ENCODE data around the gene MYCBP2.

The MYCBP2 gene

DNA sequence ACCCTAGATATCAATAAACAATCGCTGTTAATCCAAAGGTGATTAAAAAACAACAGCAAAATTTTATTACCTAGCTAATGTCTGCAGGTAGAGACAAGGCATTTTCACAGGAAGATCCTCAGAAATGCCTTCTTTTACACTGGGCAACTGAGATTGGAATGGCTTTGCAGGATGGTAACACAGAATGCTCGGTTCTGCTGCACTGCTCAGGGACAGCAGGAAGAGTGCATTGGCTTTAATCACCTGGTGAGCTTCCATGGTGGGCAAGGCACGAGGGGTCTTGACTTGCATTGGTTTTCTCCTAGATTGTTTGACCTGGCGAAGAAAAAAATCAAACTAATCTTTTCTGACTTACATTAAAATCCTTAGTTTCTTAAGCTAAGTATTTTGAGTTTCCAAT, 231.6 kb downstream of the MYCBP2 start:
- no peak for DNase-seq (ENCODE audit: low read depth)

DNA sequence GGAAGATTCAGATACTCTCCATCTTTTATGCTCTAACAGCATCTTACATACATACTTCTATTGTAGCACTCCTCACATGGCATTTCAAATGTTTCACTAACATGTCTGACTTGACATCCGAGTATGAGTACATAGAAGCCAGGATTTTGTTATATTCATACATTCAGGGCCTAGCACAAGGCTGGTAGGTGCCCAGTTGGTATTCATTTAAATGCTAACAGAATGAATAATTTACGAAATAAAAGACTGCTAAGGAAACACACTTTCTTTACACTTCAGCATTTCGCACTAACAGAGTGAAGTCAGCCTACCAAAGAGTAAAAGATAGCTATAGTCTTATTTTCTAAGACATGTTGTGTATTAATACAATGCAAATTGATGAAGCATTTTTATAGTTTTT, 232.1 kb downstream of the MYCBP2 start:
- DNase-seq (ENCODE audit: low read depth): no peak

DNA sequence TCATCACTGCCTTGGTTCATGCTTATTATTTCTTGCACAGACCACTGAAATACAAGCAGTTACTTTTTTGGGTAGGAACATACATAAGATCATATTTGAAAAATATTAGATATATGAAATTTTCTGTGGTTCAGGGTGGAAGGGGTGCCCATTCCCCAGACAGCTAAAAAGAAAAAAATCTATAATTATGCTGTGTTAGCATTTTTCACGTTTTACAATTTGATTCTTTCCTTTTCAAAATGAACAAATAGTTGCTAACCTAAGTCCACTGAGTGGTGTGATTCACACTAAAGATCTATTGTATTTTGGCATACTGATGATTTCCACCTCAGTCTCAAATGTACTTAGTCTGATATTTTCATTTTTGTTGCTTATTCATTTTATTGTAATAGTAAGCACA, 233.2 kb downstream of the MYCBP2 start:
- DNase-seq (ENCODE audit: low read depth): no peak

DNA sequence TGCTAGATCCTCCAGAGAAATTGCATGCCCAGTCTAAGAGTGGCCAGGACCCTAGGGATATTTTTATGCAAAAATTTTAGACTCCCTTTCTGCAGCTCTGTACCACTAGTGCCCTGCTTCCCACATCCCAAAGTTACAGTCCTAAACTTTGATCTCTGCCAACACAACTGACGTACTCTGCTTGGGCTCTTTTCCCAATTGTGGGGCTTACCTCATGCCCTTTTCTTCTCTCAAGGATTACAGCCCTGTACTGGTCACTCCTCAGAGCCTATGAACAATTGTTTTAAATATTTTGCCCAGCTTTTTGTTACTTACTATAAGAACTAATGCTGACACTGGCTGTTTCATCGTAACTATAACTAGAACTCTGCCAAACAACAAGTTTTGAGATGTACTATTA, 242.1 kb downstream of the MYCBP2 start:
- no peak for DNase-seq (ENCODE audit: low read depth)

DNA sequence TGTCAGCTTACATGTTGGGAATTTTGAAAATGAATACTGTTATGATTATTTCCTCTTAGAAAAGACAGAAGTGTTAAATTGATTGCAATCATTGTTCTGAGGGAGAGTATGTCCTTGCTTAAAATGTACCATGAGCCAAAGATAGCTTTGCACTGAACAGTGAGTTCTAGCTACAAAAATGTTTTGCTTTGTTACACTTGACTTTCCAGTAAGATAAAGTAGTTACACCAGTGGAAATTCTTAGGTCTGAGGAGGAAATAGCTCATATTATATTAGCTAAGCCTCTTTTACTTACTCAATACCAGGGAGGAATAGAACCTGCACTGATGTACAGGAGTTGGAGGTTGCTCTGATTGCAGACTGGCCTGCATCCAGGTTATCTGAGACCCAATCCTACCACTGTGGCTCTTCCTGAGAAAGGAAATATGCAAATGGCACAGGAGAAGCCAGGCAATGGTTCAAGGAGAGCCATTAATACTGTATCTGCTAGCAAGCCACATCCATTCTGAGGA, 246.9 kb downstream of the MYCBP2 start:
- no peak for DNase-seq (ENCODE audit: low read depth)

DNA sequence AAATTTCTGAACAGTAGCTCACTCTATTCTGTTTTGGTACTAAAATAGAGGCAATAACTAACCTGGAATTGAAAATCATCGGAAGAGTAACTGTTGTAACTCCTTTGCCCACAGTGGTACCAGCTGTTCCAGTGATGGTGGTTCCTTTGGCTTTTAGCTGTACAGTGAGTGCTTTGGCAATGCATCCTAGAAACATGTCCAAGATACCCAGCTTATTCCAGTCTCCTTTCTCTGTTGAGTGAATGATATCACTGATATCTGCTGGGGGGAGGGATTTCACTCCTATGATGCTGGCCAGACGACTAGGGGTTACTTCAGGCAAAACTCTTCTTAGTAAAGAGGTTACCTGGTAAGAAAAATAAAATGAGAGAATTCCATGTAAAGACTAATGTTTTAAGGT, 259.4 kb downstream of the MYCBP2 start:
- DNase-seq (ENCODE audit: low read depth): no peak

DNA sequence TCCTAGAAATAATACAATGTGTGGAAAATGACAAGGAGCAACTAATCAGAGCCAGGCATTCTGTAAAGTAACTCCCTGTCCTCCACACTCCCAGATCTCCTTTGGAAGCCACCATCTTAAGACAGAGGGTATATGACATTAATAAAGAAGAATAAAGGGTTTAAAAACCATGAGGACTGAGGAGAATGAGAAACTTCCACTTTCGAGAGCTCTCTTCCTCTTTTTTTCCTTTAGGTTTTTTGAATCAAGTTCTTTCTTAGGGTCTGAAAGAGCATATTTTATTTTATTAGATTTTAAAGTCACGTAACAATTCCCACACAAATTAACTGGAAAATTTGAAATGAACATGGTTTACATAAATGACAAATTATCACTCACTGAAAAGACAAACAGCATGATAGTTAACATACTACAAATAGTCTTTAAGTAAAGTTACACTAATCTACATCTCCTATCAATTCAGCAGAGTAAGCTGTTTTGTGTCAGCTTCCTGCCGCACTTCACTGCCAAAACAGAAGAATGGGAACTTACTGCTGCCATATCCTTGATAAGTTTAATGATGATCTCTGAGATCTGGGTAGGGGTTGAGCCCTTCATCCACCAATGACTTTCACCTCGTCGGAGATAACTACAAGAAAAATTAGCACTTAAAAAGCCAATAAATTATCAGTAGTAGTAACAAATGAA, 261.3 kb downstream of the MYCBP2 start:
- no peak for DNase-seq (ENCODE audit: low read depth)

DNA sequence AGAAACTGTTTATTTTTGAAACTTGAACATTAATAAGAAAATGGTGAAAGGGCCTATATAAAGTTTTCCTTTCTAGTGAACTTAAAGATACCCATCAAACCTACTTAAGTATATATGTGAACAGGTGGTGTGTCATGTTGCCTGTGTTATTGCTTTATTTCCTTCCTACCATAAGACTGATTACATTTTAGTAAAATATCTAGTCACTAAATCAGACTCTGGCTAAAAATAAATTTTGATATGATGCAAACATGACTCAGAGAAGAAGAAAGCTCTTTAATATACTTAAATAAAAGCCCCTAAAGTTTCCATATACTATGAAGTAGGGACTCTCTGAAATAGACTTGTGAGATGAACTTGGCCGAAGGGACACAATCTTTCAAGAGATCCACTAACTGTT, 264.8 kb downstream of the MYCBP2 start:
- DNase-seq (ENCODE audit: low read depth): no peak

DNA sequence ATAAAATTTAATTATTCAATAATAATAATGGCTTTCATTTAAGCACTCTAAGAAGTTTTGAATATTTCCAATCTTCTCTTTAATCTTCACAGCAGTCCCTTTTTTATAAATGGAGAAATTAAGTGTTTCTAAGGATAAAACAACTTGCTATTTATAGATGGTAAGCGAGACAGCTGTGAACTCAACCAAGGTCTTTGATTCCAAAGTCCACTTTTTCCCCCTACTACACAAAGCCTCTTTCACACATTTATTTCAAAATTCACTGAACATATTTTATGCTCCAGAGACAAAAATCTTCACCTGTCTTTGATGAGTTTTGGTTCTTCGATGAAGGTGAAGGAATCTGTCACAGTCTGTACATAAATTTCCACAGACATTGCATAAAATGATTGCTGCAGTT, 265.5 kb downstream of the MYCBP2 start:
- DNase-seq (ENCODE audit: low read depth): no peak

DNA sequence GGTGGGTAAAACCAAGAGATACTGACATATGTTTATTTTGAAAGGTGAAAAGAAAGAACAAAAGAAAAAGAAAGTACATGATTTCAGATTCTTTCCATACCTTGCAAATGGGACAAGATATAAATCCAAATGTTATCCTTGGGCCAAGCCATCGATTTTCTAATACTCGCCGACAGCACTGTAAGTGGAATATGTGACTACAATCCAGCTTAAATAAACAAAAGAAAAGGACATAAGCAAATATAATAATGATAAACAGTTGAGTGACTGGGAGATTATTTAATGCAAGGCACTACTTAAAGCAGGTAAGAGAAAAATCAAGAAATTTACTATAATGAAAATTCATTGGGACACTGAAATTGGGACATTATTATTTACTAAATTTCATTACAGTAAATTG, 270.0 kb downstream of the MYCBP2 start:
- DNase-seq (ENCODE audit: low read depth): no peak

DNA sequence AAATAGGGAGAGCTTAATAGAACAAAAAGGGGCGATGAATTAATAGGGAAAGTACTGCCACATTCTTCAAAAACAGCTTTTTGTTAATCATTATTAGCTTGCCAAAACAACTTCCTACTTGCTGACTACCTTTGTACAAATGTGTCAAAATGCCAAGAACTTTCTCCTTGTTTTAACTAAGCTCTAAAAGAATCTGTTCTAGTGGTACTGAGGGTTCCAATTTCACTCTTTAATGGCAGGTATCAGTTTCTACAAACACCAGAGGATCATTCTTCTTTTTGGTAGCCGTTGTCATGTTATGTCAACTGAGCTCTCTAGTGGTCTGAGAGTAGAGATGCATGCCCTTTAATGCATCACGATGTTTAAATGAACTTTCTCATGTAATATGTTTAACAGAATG, 270.5 kb downstream of the MYCBP2 start:
- no peak for DNase-seq (ENCODE audit: low read depth)

DNA sequence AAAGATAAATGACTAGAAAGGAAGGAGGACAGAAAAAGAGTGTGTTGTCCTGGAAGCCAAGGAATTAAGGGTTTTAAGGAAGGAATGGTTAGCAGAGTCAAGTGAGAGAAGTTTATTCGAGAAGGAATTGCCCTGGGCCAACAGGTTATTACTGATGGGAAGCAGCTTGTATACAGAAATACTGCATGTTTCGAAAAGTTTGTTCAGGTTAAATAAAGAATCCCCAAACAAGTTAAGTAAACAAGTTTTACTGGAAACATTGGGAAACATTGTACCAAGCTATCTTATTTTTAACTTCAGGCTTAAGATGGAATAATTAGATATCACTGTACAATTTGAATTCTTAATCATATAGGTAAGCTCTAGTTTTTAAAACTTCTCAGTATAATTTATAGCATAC, 271.7 kb downstream of the MYCBP2 start:
- DNase-seq (ENCODE audit: low read depth): no peak

DNA sequence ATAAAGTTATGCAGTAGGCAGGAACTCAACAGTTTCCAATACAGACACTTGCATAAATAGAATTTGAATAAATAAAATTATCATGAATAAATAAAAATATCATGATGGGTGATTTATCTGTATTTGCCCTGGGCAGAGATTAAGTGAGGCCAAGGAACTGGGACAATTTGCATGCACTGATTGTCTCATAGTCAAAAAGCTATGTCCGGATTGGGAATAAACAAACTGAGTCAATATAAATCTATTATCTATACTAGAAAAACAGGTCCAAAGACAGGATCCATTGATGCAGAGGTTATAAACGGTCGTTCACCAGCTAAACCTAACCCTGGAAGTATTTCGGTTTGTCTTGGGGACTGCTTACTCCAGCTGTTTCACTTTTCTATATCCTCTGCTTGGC, 273.7 kb downstream of the MYCBP2 start:
- no peak for DNase-seq (ENCODE audit: low read depth)

DNA sequence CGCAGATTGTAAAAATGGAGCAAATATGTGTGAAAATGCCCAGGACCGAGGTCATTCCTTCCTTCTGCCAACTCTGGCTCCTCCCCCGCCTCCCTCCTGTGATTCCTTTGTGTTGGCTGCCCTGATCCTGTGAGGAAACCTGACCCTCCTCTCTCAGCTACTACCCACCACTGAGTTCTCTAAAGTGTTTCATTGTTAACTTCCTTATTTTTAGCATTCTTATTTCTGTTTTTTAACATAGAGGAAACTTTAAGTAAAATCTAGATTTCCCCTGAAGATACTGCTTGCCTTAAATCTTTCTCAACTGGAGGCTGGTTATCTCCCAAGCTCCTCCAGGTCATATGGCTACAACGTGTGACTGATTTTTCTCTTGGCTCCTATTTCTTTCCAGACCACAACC, 278.2 kb downstream of the MYCBP2 start:
- no peak for DNase-seq (ENCODE audit: low read depth)

DNA sequence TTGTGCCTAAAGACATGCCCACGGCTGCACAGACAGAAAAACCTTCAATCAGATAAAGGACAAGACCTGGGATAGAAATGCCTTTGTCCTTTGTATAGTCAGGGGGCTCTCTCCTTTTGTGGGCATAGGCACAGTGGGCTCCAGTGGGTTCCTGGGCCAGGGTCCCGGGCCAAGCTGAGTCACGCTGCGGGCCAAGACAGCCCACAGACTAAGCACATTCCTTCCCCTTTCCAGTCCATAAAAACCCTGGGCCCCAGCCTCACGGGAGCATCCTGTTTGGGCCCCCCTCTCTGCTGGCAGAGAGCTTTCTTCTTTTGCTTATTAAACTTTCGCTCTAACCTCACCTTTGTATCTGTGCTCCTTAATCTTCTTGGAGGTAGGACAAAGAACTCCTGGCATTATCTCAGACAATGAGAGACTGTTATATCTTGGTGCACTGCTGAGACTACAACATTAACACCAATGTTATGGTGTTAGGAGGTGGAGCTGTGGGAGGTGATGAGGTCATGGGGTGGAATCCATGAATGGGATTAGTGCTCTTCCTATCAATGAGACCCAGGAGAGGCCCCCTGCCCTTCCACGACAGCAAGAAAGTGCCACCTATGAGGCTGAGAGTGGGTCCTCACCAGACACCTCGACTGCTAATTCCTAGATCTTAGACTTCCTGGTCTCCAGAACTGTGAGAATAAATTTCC, 279.1 kb downstream of the MYCBP2 start:
- DNase-seq (ENCODE audit: low read depth): no peak

DNA sequence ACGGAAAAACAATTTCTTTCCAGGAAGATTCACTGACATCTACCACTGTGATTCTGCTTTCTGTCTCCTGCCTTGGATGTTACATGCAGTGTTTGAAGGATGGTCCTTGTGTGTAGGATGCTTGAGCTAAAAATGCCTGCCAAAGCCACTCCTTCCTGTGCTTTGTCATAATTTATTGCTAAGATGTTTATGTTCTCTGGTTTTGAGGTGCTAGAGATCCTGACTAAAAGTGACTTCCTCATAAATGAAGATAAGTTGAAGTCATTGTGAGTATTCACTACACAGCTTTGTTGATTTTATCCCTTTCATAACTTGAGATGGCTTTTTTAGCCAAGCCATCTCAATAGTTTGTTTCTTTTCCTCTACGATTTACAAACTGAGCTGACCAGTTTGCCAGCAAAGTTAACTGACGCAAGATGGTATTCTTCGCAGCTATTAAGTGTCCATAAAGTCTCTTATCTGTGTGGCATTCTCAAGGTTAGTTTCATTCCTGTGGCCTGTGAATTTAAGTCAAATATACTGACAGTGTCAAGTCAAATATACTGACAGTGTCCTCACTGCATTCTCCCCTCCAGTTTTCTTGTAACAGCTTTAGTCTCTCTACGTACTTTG, 284.2 kb downstream of the MYCBP2 start:
- no peak for DNase-seq (ENCODE audit: low read depth)

DNA sequence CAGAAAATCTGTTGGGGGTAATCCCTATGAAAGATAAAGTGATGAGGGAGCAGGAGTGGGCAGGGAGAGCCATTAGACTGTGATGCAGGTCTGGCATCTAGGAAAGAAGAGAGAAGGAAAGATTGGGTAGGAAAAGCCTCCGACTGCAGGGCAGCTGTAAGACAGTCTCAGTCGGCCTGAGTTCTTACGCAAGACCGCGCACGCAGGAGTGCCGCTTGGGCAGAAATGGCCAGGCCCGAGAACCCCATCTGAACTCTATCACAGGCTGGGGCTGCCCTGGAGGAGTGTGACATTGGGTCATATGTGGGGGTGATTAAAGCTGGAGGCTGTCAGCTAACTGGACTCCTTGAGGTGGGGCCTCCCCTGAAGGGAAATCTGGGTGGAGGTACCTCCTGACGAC, 286.1 kb downstream of the MYCBP2 start:
- no peak for DNase-seq (ENCODE audit: low read depth)

DNA sequence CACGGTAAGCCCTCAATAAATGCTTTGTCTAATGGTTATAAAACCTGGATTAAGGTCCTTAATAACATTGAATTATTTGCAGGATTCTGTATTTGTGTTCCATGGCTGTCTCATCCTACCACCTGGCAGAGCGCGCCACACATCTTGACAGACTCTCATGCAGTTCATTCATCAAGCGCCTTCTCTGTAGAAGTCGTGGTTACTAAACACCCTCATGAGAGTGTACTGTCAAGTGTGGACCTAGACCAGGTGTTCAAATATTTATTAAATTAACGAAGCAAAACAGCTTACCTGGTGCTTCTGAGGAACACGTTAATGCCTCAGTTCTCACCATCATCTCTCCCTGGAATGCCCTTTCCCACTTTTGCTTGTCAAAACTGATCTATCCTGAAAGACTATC, 286.8 kb downstream of the MYCBP2 start:
- DNase-seq (ENCODE audit: low read depth): no peak

DNA sequence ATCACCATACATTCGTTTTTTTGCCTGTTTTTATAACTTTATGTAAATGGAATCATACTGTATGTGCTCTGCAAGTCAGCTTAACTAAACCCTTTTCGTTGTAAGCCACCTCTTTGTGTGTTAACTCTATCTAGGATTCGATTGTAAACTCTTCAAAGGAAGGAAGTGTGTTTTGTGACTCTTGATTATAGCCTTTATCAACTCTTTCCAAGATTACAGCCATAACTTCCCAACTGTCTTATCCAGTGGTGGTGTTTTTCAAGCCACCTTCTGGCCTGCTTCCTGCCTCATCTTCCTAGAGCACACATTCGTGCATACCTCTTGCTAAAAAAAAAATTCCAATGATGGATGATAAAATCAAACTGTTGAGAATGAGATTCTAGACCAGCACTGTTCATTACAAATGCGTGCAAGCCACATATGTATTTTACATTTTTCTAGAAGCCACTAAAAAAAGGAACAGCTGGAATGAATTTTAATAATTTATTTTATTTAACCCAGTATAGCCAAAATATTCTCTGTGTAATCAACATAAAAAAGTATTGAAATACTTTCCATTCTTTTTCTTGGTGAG, 287.9 kb downstream of the MYCBP2 start:
- no peak for DNase-seq (ENCODE audit: low read depth)

DNA sequence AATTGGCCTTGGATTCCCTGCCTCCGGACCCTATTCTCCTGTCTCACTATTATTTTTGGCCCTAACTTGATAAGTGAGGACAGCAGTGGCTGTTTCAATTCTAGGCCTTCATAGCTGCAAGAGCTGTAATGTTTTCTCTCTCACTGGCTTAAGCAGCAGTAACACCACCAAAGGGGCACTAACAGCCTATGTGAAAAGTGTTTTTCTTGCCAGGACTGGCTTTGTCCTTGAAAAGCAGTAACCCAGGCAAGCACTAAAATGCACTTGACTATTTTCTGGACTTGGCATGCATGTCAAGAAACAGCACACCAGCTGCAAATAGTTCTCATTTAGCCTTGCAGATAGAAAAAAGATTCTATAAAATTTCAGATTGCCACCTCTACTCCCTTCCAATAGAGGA, 290.6 kb downstream of the MYCBP2 start:
- no peak for DNase-seq (ENCODE audit: low read depth)

DNA sequence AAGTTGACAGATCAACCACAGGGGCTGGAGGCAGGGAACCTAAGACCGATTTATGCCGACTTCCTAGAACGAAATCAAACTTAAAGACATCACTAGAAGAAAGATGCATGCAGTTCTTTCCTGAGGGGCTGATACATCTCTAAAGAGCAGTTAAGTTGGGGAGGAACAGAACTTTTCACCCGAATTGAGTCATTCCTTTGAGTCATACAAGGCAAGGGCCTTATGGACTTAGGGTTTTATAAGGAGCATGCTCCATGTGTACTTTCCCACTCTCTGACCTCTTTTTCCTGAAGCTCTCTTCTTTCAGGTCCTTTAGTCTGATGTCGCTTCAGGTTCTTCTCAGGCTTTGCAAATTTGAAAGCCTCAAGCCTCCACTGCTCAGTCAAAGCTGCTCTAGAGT, 292.0 kb downstream of the MYCBP2 start:
- DNase-seq (ENCODE audit: low read depth): no peak

DNA sequence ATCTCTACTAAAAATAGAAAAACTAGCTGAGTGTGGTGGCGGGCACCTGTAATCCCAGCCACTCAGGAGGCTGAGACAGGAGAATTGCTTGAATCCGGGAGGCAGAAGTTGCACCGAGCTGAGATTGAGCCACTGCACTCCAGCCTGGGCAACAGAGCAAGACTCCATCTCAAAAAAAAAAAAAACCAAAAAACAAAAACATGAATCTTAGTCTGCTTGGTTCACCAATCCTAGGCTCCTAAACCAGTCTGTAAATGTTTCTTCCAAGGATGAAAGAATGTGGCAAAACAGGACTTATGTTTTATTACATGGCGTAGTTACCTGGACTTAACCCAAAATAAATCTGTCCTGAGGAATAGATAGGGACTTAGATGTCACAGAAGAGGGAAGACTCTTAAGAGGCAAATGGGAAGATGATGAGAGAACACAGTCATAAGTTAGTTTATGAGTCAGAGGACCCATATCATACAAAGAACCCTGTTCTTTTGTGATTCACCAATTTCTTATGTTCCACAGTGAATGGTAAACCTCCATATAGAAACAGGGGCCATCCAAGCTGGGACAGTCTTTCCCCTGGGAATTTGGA, 293.1 kb downstream of the MYCBP2 start:
- DNase-seq (ENCODE audit: low read depth): no peak
